Measurements from ENCODE around the gene CCNI2. TPM values are rescaled to one million over a fixed set of nuclear protein-coding genes. Genes with fewer than 3 reads are reported as not detected.

CCNI2 gene
- total and polyA plus RNA-seq, 8 donors, result 0.42 to 2.5 (median 1.1) TPM

- Histone ChIP-seq H3K4me1 (peaks cover 6 to 11% of the 10 kb centered on the region in 2 donors), H3K27ac (no peak overlapping the region), H3K36me3 (no peaks in the 10 kb centered on the region), H3K9me3 (no peaks in the 10 kb centered on the region), H3K4me3 (no peak overlapping the region), H3K27me3 (peaks cover 26 to 81% of the 10 kb centered on the region in 2 donors)
- no peak for DNase-seq
- no peak for ATAC-seq
- intact Hi-C loops (cut with DNase I), result no loop called here
- TF ChIP-seq CTCF (IDR thresholded peaks at IDR 0.05), result no peak
These were observed 2.6 kb upstream of the CCNI2 start for GRCh38 chr5:132744659-132745058.

DNA sequence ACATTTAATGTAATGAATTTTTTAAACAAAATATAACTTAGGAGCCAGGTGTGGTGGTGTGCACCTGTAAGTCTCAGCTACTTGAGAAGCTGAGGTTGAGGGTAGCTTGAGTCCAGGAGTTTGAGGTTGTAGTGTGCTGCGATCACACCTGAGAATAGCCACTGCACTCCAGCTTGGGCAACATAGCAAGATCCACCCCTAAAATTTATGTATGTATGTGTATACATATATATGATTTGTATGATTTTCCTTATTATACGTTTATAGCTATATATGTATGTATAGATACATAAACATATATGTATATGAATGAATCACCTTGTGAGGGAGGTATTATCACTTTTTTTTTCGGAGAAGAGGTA, 653 bp upstream of the CCNI2 start:
- intact Hi-C loops (cut with DNase I), result no loop called here
- no peak for DNase-seq
- H3K27ac ChIP-seq, result no peak overlapping the region
- H3K4me1 ChIP-seq, result peaks cover 6 to 11% of the 10 kb centered on the region in 2 donors
- no peak for ATAC-seq
- no peak for TF ChIP-seq CTCF (IDR thresholded peaks at IDR 0.05)
- H3K4me3 ChIP-seq, result peak overlapping the region in 1 of 2 donors; percentile 43
- H3K27me3 ChIP-seq, result peaks cover 26 to 63% of the 10 kb centered on the region in 2 donors
- H3K9me3 ChIP-seq, result no peaks in the 10 kb centered on the region
- H3K36me3 ChIP-seq, result no peaks in the 10 kb centered on the region

DNA sequence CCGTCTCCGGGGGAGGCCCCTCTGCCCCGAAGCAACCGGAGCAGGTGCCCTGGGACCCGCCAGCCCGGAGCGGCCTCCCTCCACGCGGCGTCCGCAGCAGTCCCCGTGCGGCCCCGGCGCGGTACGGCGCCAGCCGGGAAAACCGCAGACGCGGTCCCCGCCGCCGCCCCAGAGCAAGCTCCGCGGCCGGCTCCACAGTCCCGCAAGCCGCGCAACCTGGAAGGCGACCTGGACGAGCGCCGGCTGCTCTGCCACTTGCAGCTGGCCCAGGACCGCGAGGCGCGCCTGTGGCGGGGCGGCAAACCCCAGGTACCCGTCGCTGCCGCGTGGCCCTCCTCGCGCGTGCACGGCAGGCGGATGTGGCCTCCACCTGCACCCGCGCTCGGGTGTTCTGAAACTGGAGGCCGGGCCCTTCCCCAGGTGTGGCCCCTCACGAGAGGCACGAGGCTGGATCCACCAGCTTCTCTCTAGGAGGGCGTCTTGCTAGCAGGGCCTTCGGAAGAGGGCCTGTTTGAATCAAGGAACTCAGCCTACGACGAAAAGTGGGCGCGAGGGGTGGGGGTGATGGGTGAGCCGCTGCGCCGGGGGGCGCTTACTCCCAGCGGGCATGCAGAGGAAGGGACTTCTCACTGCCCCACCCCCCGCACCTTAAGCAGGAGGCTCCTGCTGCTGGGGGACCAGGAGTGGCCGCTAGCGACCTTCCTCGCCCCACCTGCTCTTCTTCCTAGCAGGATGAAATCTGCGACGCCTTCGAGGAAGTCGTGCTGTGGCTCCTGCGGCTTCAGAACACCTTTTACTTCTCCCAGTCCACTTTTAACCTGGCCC, 602 bp downstream of the CCNI2 start:
- intact Hi-C loops (cut with DNase I), result no loop called here
- TF ChIP-seq CTCF (IDR thresholded peaks at IDR 0.05), result no peak
- H3K4me1 ChIP-seq, result peaks cover 6 to 11% of the 10 kb centered on the region in 2 donors
- H3K36me3 ChIP-seq, result no peaks in the 10 kb centered on the region
- H3K27me3 ChIP-seq, result peaks cover 26 to 62% of the 10 kb centered on the region in 2 donors
- DNase-seq (no peak), ATAC-seq (no peak)
- peak overlapping the region in 1 of 2 donors; percentile 18 for H3K27ac ChIP-seq
- H3K9me3 ChIP-seq, result no peaks in the 10 kb centered on the region
- peak overlapping the region; percentile 30 to 43 for H3K4me3 ChIP-seq

DNA sequence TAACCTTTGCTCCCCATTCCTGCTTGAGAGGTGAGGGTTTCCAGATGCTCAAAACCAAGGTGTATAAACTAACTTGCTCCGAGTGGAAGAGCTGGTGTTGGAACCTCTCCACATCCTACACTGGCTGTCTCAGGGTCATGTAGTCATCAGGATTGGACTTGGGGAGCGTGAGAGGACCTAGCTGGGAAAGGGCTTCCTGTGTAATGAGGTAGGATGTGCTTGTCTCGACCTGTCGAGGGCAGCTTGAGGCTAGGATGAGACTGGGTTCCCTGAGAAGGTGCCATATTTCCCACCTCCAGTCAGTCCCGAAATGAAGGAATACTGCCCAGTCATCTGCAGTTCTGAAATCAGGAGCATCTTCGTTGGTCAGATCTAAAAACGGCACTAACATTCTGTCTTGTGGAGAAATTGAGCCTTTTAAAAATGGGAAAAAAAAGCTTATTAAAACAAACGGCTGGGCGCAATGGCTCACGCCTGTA, 1.3 kb downstream of the CCNI2 start:
- Histone ChIP-seq H3K4me3 (no peak overlapping the region), H3K4me1 (peaks cover 6 to 11% of the 10 kb centered on the region in 2 donors), H3K27me3 (peaks cover 26 to 56% of the 10 kb centered on the region in 2 donors), H3K36me3 (no peaks in the 10 kb centered on the region), H3K27ac (no peak overlapping the region), H3K9me3 (no peaks in the 10 kb centered on the region)
- DNase-seq (no peak), ATAC-seq (no peak)
- intact Hi-C loops (cut with DNase I), result no loop called here
- TF ChIP-seq CTCF (IDR thresholded peaks at IDR 0.05), result no peak

GRCh38 chr5:132749506-132749905, 2.3 kb downstream of the CCNI2 start:
- no peak for DNase-seq
- intact Hi-C loops (cut with DNase I), result no loop called here
- Histone ChIP-seq H3K9me3 (no peaks in the 10 kb centered on the region), H3K27ac (no peak overlapping the region), H3K4me1 (peaks cover 6 to 11% of the 10 kb centered on the region in 2 donors), H3K4me3 (no peak overlapping the region), H3K36me3 (no peaks in the 10 kb centered on the region), H3K27me3 (peaks cover 26 to 46% of the 10 kb centered on the region in 2 donors)
- TF ChIP-seq CTCF (IDR thresholded peaks at IDR 0.05), result no peak
- ATAC-seq, result no peak

Measured in left lung (tissue), 10 donors.